HCT116 (cell line): Measurements from ENCODE around the gene DHFR2. TPM values are rescaled to one million over a fixed set of nuclear protein-coding genes. Genes with fewer than 3 reads are reported as not detected.

Experiments
- ATAC-seq: fragments of 200-7000 bp; cut with Tn5 transposase; 2 replicates; pipeline ENCODE4 v1.9.1; 2020; ENCODE audit warnings: mild to moderate bottlenecking, moderate library complexity
- BruUV-seq: library from RNA; stranded (reverse); fragments of 400-500 nt; replicated peaks from 2 replicates; lab custom pipeline; 2021; lab: Mats Ljungman, UMichigan
- CTCF ChIA-PET: fragments of 300-600 bp; sonication (Branson Sonifier 250); formaldehyde crosslinking; loops from one replicate; lab custom pipeline; 2021; ENCODE audit warnings: antibody characterized with exemption; lab: Charles Lee
- POLR2A ChIA-PET: fragments of 300-600, 350-600 bp; sonication (Branson Sonifier 250); formaldehyde crosslinking; loops from one replicate; lab custom pipeline; 2021; ENCODE audit warnings: antibody characterized with exemption; lab: Charles Lee
- RAD21 ChIA-PET, 2 experiments: fragments of 300-600 bp; sonication (Branson Sonifier 250); formaldehyde crosslinking; loops; one replicate each; lab custom pipeline; 2023; ENCODE audit warnings: low total read pairs in 2 of 2; ENCODE audit not compliant: uncharacterized antibody in 2 of 2, unreplicated experiment in 2 of 2, low non-redundant PET in 1 of 2; lab: Charles Lee
- DNase-seq: peaks from one replicate; pipeline ENCODE4 v3.0.0-alpha.2; 2010; ENCODE audit warnings: low read depth, low spot score
- H2AFZ ChIP-seq: fragments of 200-600 bp; shearing (Covaris generic), sonication (generic); 2 replicates; pipeline ENCODE4 v1.6.1; 2017; ENCODE audit warnings: low read depth, mixed run types, mixed read lengths, antibody characterized with exemption, low read length; ENCODE audit not compliant: poor library complexity, severe bottlenecking
- H3K27ac ChIP-seq: 2 replicates; pipeline ENCODE4 v1.5.1; 2012; ENCODE audit warnings: low read depth, low read length
- H3K27me3 ChIP-seq: fragments of 200-600 bp; sonication (generic); 2 replicates; pipeline ENCODE4 v1.6.1; 2016; ENCODE audit warnings: mixed run types, low read length, mixed read lengths; ENCODE audit not compliant: insufficient read depth
- H3K36me3 ChIP-seq, 2 experiments: fragments of 200-500 bp in 1 of 2; fragments of 200-600 bp in 1 of 2; sonication (Bioruptor generic) in 1 of 2; sonication (generic) in 1 of 2; 2 replicates each; pipeline versions ENCODE4 v1.5.1 to v1.6.1; 2014 to 2016; ENCODE audit warnings: low read length in 2 of 2, inconsistent platforms in 1 of 2, mixed read lengths in 1 of 2, mixed run types in 1 of 2; ENCODE audit not compliant: insufficient read depth in 2 of 2, control insufficient read depth in 1 of 2
- H3K4me1 ChIP-seq, 2 experiments: fragments of 200-600 bp in 1 of 2; sonication (generic) in 1 of 2; 2 replicates each; pipeline versions ENCODE4 v1.5.1 to v1.6.1; 2012 to 2017; ENCODE audit warnings: low read length in 2 of 2, inconsistent platforms in 1 of 2, mild to moderate bottlenecking in 1 of 2, mixed read lengths in 1 of 2, mixed run types in 1 of 2, moderate library complexity in 1 of 2; ENCODE audit not compliant: insufficient read depth in 2 of 2, control insufficient read depth in 1 of 2
- H3K4me2 ChIP-seq: fragments of 200-600 bp; sonication (generic); 2 replicates; pipeline ENCODE4 v1.6.1; 2017; ENCODE audit warnings: mixed run types, low read length, mixed read lengths
- H3K4me3 ChIP-seq, 2 experiments: fragments of 200-600 bp in 1 of 2; sonication (generic) in 1 of 2; replicated peaks in 1 of 2; 2 replicates each; pipeline ENCODE4 v1.5.1; 2011 to 2016; ENCODE audit warnings: low read length in 2 of 2, control low read depth in 1 of 2, low read depth in 1 of 2, mild to moderate bottlenecking in 1 of 2, mixed read lengths in 1 of 2, mixed run types in 1 of 2
- H3K79me2 ChIP-seq: fragments of 200-600 bp; sonication (generic); 2 replicates; pipeline ENCODE4 v1.6.1; 2017; ENCODE audit warnings: mild to moderate bottlenecking, mixed run types, low read length, moderate library complexity, mixed read lengths; ENCODE audit not compliant: insufficient read depth
- H3K9ac ChIP-seq: fragments of 200-600 bp; sonication (generic); 2 replicates; pipeline ENCODE4 v1.6.1; 2016; ENCODE audit warnings: low read length, mixed read lengths
- H3K9me2 ChIP-seq: fragments of 200-600 bp; sonication (generic), shearing (Covaris generic); 2 replicates; pipeline ENCODE4 v1.6.1; 2017; ENCODE audit warnings: mixed run types, mild to moderate bottlenecking, moderate library complexity; ENCODE audit not compliant: insufficient read depth
- H3K9me3 ChIP-seq, 2 experiments: fragments of 200-500 bp in 1 of 2; fragments of 200-600 bp in 1 of 2; sonication (Bioruptor generic) in 1 of 2; sonication (generic) in 1 of 2; 2 replicates each; pipeline ENCODE4 v1.6.1; 2014 to 2017; ENCODE audit warnings: low read length in 2 of 2, mixed read lengths in 2 of 2, inconsistent platforms in 1 of 2, low read depth in 1 of 2, mild to moderate bottlenecking in 1 of 2, mixed run types in 1 of 2, moderate library complexity in 1 of 2; ENCODE audit not compliant: control insufficient read depth in 1 of 2, insufficient read depth in 1 of 2
- H4K20me1 ChIP-seq: fragments of 200-600 bp; sonication (generic), shearing (Covaris generic); 2 replicates; pipeline ENCODE4 v1.6.1; 2017; ENCODE audit warnings: mixed run types, mild to moderate bottlenecking, moderate library complexity; ENCODE audit not compliant: insufficient read depth
- ATF3 ChIP-seq: IDR thresholded peaks from 2 replicates; pipeline ENCODE4 v1.6.1; 2012
- CBX3 ChIP-seq: IDR thresholded peaks from 2 replicates; pipeline ENCODE4 v1.6.1; 2012; ENCODE audit warnings: low read depth
- CEBPB ChIP-seq: IDR thresholded peaks from 2 replicates; pipeline ENCODE4 v1.6.1; 2012; ENCODE audit warnings: low read depth
- CTCF ChIP-seq, 3 experiments: fragments of 200-600 bp in 1 of 3; sonication (generic) in 1 of 3; IDR thresholded peaks in 2 of 3; conservative IDR thresholded peaks in 1 of 3; 2 replicates each; pipeline ENCODE4 v1.5.1; 2012 to 2017; ENCODE audit warnings: low read depth in 2 of 3, low read length in 2 of 3, antibody characterized with exemption in 1 of 3, borderline replicate concordance in 1 of 3, control low read depth in 1 of 3, mild to moderate bottlenecking in 1 of 3, mixed read lengths in 1 of 3, mixed run types in 1 of 3, moderate library complexity in 1 of 3; ENCODE audit not compliant: insufficient read depth in 1 of 3
- ELF1 ChIP-seq: IDR thresholded peaks from 2 replicates; pipeline ENCODE4 v1.6.1; 2012; ENCODE audit warnings: low read depth, borderline replicate concordance
- EZH2phosphoT487 ChIP-seq: fragments of 200-600 bp; IDR thresholded peaks from 2 replicates; pipeline ENCODE4 v1.6.1; 2018; ENCODE audit warnings: antibody characterized with exemption, borderline replicate concordance
- JUND ChIP-seq: IDR thresholded peaks from 2 replicates; pipeline ENCODE4 v1.6.1; 2012
- MAX ChIP-seq: IDR thresholded peaks from 2 replicates; pipeline ENCODE4 v1.6.1; 2012
- POLR2AphosphoS5 ChIP-seq: IDR thresholded peaks from 2 replicates; pipeline ENCODE4 v1.6.1; 2011; ENCODE audit warnings: mild to moderate bottlenecking, low read depth, low read length, moderate library complexity
- RAD21 ChIP-seq: IDR thresholded peaks from 2 replicates; pipeline ENCODE4 v1.6.1; 2012; ENCODE audit warnings: low read depth, mild to moderate bottlenecking
- SIN3A ChIP-seq: IDR thresholded peaks from 2 replicates; pipeline ENCODE4 v1.6.1; 2012; ENCODE audit warnings: low read depth
- SRF ChIP-seq: IDR thresholded peaks from 2 replicates; pipeline ENCODE4 v1.6.1; 2012; ENCODE audit warnings: low read depth
- TCF7L2 ChIP-seq: IDR thresholded peaks from 2 replicates; pipeline ENCODE4 v1.7.0; 2011; ENCODE audit warnings: borderline replicate concordance, inconsistent platforms; ENCODE audit not compliant: insufficient read depth, insufficient read length; ENCODE audit errors: extremely low read depth
- YY1 ChIP-seq: IDR thresholded peaks from 2 replicates; pipeline ENCODE4 v1.6.1; 2011; ENCODE audit warnings: low read length, low read depth, moderate library complexity, mild to moderate bottlenecking; ENCODE audit not compliant: insufficient replicate concordance; ENCODE audit errors: extremely low read depth
- ZFX ChIP-seq: fragments of 450-650 bp; IDR thresholded peaks from 2 replicates; pipeline ENCODE4 v1.6.1; 2017
- ZNF274 ChIP-seq: fragments of 200-500 bp; sonication (Bioruptor generic); IDR thresholded peaks from 2 replicates; pipeline ENCODE4 v1.6.1; 2014; ENCODE audit warnings: mild to moderate bottlenecking, low read depth, low read length, inconsistent platforms
- intact Hi-C: fragments of 100-400 bp; cut with micrococcal nuclease; formaldehyde crosslinking; loops from 2 replicates; pipeline ENCODE4 v1.10.0; 2022
- total RNA-seq: library from RNA; stranded (reverse); gene quantifications from one replicate; pipeline ENCODE4 v1.2.1, GENCODE V29; 2021; ENCODE audit not compliant: unreplicated experiment

Gene DHFR2
- total RNA-seq, 1 experiment from 2014 or later = 1.8 TPM

DNA sequence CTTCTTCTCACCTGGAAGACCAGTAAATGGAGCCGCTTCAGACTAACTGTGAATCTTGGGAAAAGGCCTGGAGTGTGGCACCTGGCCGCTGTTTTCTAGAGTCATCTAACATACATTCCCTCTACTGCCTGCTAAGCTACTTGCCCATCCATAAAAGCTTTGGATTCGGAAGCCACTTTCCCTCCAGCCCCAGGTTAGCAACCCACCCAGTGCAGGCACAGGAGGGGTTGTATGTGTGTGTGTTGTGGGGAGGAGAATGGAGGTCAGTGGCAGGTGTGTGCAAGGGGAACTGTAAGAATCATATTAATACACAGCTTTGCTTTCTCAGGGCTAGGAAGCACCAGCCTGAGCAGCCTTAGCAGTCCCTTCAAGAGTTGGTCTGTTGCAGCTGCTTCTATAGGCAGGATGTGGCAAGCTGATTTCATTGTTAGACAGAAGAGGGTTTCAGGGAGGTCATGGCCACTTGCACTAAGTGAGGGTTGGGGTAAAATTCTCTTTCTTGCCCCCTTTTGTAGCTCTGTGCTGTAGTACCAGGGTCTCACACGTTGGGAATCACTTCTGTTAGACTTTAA, 9.1 kb upstream of the DHFR2 start:
- RAD21 ChIA-PET = no interaction called here
- no peak for TF ChIP-seq EZH2phosphoT487
- TF ChIP-seq POLR2AphosphoS5 = no peak
- no peak for TF ChIP-seq CTCF (IDR thresholded peaks at IDR 0.05 in 2 of 3, conservative IDR thresholded peaks at IDR 0.05 in 1 of 3; ENCODE audit: borderline replicate concordance in 1 of 3, insufficient read depth in 1 of 3, low read depth in 2 of 3, low read length in 2 of 3)
- no peak for TF ChIP-seq SRF
- TF ChIP-seq ZFX = no peak
- no peak for TF ChIP-seq RAD21
- TF ChIP-seq ELF1 = no peak
- no peak for TF ChIP-seq MAX
- TF ChIP-seq CBX3 = no peak
- TF ChIP-seq TCF7L2 = no peak
- no peak for TF ChIP-seq ATF3
- no peak for TF ChIP-seq CEBPB
- TF ChIP-seq ZNF274 = no peak
- TF ChIP-seq YY1 = no peak
- TF ChIP-seq JUND = no peak
- no peak for TF ChIP-seq SIN3A
- TF ChIP-seq, all 23 proteins: peak for 0
- Histone ChIP-seq H2AFZ (no peak overlapping the region), H3K27me3 (no peaks in the 10 kb centered on the region), H3K27ac (no peak overlapping the region), H3K4me1 (no peaks in the 10 kb centered on the region), H3K9ac (no peak overlapping the region), H3K9me2 (no peaks in the 10 kb centered on the region), H3K4me3 (no peak overlapping the region), H3K9me3 (no peaks in the 10 kb centered on the region), H3K4me2 (no peak overlapping the region), H4K20me1 (no peaks in the 10 kb centered on the region), H3K79me2 (no peaks in the 10 kb centered on the region; the same call in 1 of the 2 replicates), H3K36me3 (no peaks in the 10 kb centered on the region)
- ChIA-PET CTCF (no interaction called here), POLR2A (no interaction called here)
- intact Hi-C loops = no loop called here
- no TSS peak for BruUV-seq
- ATAC-seq (no peak), DNase-seq (no peak)
